Stimulated activated CD8-positive, alpha-beta memory T cell treated with anti-CD3 and anti-CD28 coated beads, Interleukin-7, amount 100 ng/mL, for 1 hour (primary cell): Measurements from ENCODE around the gene ANXA2R.
"Not testable (repeated sequence)": the region's sequence is repeated elsewhere in the genome, so short reads cannot be mapped to it uniquely, and the experiment has no call there.

ENCODE experiments used
- DNase-seq, 2 donors: peaks; one replicate each; pipeline ENCODE4 v3.0.0-alpha.2; 2020; ENCODE audit warnings: low read depth in 2 of 2

The ANXA2R gene

DNA sequence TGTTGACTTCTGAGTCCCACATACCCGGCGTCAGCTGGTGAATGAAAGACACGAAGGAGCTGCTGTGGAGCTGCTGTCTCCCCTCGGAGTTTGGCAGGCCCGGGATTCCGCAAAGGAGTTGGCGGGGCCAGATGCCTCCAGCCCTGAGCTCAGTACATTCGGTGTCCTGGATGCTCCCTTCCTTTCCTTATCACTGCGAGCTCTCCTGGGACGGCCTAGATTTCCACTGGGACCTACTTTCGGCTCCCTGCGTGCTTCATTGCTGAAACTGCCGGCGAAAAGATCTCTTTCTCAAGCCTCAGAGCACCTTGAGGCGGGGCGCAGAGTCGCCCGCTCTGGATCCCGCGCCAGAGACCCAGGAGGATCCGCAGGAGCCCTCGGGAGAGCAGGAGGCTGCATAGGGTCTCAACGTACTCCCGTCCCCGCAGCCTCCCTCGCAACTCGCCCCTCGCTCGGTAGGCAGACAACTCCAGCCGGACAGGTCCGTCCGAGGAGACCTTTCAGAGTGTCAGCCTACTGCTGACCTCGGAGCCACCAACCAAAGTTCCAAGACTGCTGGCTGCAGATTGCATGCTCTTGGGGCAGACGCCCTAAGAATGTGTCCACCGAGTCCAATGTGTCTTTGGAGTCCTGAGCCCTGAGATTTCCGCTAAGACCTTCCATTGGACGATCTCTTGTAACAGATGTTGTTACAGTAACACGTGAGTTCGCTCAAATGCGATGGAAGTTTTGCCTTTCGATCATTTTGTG is 6.1 kb downstream of the ANXA2R start:
- no peak for DNase-seq

DNA sequence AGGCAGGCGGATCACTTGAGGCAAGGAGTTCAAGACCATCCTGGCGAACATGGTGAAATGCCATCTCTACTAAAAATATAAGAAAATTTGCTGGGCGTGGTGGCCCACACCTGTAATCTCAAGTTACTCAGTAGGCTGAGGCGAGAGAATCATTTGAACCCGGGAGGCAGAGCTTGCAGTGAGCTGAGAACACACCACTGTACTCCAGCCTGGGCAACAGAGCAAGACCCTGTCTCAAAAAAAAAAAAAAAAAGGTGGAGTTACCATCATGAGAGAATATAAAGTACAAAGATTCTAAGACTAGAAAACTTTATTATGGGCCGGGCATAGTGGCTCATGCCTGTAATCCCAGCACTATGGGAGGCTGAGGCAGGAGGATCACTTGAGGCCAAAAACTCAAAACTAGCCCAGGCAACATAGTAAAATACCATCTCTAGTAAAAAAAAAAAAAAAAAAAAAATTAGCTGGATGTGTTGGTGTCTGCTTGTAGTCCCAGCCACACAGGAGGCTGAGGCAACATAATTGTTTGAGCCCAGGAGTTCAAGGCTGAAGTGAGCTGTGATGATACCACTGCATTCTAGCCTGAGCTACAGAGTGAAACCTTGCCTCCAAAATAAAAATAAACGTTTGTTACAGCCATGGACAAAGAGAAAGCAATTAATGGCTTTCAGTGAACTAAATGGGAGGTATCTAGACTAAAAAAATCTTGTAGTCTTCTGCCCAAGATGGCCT is 12.9 kb downstream of the ANXA2R start:
- DNase-seq: no peak

DNA sequence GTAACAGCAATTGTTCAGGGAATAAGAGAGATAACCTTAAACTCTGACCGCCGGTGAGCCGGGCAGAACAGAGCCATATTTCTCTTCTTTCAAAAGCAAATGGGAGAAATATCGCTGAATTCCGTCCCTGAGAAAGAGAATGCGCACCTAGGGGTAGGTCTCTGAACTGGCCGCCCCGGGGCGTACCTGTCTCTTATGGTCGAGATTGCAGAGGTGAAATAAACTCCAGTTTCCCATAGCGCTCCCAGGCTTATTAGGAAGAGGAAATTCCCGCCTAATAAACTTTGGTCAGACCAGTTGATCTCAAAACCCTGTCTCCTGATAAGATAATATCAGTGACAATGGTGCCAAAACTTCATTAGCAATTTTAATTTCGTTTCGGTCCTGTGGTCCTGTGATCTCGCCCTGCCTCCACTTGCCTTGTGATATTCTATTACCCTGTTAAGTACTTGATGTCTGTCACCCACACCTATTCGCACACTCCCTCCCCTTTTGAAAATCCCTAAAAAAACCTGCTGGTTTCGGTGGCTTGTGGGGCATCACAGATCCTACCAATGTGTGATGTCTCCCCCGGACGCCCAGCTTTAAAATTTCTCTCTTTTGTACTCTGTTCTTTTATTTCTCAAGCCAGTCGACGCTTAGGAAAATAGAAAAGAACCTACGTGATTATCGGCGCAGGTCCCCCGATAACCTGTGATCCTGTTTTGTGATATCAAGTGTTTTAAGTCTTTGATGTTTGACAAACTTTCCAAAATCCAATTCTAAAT is 14.8 kb downstream of the ANXA2R start:
- DNase-seq: not testable (repeated sequence)

DNA sequence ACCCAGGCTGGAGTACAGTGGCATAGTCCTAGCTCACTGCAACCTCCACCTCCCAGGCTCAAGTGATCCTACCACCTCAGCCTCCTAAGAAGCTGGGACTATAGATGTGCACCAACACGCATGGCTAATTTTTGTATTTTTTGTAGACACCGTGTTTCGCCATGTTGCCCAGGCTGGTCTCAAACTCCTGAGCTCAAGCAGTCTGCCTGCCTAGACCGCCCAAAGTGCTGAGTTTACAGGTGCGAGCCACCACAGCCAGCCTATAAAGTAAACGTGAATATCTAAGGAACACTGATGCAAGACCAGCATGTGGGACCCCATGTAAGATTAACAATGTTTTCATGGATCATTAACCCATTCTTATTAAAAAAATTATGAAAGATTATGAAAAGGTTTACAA is 15.9 kb downstream of the ANXA2R start:
- no peak for DNase-seq

DNA sequence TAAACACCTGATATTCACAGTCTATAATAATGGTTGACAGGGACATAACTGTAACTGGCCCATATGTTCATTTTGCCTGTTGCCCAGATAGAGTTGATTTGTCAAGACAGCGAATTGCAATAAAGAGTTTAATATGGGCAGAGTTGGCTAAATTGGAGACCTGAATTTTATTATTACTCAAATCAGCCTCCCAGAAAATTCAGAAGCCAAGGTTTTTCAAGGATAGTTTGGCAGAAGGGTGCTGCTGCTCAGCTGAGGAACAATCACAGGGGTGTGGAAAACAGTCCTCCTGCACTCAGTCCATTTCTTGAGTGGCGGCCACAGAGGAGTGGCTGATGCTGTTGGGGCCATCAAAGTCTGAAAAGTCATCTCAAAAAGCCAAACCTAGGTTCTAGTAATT is 19.0 kb downstream of the ANXA2R start:
- DNase-seq: no peak

DNA sequence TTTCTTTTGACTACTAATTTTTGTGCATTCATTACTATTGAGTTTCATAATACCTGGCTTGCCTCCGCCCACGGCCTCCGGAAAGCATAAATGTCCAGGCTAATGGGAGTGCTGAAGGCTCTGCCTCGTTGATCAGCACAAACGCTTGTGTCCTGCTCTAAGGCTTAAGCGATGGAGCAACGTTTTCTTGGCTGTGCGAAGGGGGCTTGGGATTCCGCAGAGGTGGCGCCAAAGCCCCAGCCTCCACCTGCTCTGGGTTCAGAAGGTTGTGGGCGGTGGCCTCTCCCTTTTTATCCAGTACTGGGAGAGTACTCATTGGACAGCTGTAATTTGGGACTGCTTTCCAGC is 19.7 kb downstream of the ANXA2R start:
- DNase-seq: no peak

DNA sequence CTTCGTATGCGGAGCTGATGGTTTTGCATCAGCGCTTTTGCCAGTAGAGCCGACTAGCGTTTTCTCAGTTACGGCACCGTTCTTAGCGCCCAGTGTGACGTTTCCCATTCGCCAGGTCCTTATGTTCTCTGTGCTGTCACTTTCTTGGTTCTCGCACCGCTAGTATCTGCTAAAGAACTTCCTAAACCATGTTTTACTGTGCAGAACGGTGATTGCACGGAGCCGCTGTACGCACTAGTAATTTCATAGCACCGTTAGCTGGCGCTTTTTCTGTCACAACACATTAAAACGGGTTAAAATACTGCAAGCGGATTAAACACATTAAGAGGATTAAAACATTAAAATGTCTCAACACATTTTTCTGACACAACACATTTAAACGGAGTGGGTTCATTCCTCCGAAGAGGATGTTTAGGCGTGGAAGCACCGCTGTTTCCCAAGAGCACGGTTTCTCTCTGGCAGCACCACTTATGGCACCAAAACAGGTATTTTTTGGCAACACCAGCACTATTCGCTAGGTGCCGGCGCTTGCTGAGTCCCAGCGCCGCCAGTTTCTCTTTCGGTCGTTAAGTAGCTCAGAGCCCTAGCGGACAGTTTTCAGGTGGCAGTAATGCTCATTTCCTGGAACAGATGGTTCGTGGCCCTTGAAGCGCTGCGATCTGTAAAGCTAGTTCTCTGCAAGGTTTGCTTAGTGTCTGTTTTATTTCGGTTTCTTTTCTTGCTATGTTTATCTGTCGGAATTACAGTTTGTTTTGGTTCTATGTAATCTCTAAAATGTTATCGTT is 20.3 kb downstream of the ANXA2R start:
- DNase-seq: peak; percentile 60 to 63

DNA sequence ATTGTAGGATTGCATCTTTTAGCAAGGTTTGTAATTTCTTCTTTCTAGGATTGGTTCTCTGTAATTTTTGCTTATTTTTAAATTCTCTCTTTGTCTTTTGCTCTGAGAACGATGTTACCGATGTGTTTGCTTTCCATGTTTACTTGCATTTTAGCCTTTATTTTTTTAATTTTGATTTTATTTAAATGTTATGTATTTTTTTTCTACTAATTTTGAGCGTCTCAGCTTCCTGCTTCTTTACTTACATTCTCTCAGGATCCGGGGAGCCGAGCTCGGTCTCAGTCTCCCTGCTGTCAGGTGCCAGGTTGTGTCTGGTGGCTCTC is 20.9 kb downstream of the ANXA2R start:
- no peak for DNase-seq

DNA sequence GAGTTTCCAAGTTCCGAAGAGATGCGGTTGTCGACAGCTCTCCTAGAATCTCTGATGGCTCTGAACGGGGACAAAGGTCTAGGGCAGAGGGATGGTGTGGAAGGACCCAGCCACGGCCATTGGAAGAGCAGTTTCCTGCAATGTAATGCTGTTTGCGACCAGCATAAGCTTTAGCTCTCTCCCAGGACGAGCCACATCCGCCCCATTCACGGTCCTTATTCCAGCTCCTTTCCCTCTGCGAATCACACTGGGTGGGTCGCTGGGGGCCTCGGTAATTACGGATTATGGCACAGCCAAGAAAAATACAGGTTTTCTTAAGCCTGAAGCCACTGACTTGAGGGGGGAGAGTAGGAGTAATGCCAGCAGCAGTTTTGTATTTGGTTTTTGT is 22.7 kb downstream of the ANXA2R start:
- DNase-seq: no peak

DNA sequence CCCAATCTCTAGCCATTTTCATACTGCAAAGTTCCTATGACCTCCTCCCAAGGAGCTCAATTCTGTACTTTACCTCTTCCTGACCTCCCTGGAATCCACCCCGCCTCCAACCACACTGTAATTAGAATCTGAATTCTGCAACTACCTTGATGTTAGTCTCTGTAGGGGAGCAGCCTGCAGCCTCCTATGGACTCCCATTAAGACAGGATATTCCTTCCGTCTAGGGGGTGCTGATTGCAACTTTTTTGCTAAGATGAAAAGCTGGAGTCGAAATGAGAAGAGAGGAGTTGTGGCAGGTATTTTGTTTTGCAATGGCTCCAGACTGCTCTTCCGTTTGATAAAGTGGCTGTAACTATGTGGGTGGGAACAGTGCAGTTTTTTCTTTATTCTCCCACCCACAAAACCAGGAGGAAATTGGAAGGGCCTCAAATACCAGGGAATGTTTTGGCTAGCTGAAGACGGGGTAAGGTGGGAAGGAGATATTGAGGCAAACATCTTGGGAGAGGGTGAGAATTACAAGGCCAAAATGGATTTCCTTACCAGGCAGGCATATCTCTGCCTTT is 23.8 kb downstream of the ANXA2R start:
- DNase-seq: no peak

DNA sequence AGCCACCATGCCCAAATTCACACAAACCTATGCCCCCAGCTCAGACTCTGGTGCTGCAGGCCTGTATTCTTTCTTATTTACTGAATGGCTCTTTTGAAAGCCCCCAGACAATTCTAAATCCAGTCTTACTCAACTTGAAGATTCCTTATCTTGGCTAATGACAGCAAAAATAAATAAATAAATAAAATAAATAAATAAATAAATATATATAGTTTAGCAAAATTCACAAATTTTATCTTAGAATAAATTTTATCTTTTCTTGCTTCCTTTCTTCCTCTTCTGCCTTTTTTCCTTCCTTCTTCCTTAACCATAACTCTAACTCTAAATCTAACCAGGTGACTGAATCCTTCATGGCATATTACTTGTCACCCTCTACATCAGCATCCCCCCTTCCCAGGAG is 25.6 kb downstream of the ANXA2R start:
- no peak for DNase-seq

DNA sequence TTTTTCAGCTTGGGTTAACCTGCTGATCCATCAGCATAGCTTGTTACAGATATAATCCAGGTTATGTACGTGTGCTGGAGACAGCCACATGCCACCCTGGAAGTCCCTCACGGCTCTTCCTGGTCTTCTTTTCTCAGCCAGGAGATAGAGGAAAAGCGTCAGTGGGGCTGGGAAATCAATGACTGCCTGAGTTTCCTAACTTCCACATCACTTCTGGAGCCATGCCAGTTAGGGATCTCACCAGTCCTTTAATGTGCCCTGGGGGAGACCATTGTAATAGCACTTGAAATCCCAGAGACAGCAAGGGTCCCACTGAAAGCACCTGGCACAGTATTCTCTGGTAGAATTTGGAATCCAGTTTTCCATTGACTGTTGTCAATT is 29.2 kb downstream of the ANXA2R start:
- no peak for DNase-seq

DNA sequence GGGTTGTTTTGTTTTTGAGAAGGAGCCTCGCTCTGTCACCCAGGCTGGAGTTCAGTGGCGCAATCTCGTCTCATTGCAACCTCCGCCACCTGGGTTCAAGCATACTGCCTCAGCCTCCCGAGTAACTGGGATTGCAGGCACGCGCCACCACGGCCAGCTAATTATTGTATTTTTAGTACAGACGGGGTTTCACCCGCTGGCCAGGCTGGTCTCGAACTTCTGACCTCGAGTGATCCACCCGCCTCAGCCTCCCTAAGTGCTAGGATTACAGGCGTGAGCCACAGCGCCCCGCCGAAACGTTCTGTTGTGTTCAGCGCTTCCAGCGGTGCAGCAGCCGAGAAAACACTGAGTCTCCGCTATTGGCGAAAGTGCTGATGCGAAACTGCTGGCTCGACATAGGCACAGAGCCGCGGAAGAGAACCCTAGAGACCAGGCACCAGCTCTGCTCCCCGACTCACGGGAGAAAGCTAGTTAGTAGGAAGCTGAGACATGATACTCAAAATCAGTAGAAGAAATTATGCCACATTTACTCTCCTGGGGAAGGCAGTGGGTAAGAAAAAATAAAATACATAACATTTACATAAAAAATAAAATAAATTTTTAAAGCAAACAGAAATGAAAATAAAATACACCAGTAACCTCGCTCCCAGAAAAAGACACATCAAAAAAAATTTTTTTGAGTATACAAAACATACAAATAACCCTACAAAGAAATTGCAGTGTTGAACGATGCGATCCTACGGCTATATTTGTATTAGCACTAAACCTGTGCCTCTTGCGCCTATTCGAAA is 31.6 kb downstream of the ANXA2R start:
- DNase-seq: peak; percentile 78 to 90

DNA sequence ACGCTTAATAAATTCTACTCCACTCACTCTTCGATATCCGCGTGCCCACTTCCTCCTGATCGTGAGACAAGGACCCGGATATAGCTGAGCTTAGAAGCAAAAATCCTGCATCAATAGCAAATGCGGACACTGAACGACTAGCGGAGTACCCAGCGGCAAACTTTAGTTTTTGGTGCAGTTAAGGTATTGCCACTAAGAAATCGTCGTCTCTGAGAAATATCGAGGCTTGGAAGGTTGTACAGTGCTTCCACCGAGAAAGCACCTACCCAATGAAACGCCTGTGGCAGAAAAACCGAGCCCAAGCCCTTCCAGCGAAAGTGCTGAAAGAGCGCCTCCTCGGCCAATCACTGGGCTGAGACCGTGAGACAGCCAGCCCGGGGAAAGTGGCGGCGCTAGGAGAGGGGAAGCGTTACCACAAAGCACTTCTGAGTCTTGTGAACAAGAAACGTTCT is 32.2 kb downstream of the ANXA2R start:
- DNase-seq: peak; percentile 62 to 63

DNA sequence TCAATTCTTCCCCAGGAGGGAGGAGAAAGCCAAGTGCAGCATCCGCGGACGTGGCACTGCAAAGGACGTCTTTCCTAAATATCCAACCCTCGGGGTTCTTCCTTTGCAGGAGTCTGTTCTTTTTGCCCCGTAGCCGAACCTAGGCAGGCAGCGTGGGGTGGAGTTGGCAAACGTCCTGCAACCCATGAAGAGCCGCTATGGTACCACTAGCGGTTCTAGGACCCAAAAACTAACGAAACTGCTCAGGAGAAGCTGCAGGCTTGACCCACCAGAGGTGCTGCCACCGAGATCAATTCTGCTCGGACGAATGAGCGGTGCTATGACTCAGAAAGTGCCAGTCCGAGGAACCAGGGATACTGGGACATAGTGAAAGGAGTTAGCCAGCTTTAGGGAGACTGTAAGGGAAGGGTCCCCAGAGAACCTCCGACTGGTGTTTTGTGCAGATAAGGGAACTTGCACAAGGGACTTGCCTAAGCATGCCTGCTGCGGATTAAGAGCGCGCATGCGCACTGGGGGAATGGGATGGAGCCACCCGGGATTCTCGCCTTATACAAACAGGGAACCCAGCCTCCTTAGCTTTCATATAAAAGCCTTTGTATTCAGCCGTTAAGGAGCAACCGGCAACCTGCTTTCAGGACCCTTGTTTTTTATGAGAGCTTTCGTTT is 32.7 kb downstream of the ANXA2R start:
- DNase-seq: peak; percentile 57

DNA sequence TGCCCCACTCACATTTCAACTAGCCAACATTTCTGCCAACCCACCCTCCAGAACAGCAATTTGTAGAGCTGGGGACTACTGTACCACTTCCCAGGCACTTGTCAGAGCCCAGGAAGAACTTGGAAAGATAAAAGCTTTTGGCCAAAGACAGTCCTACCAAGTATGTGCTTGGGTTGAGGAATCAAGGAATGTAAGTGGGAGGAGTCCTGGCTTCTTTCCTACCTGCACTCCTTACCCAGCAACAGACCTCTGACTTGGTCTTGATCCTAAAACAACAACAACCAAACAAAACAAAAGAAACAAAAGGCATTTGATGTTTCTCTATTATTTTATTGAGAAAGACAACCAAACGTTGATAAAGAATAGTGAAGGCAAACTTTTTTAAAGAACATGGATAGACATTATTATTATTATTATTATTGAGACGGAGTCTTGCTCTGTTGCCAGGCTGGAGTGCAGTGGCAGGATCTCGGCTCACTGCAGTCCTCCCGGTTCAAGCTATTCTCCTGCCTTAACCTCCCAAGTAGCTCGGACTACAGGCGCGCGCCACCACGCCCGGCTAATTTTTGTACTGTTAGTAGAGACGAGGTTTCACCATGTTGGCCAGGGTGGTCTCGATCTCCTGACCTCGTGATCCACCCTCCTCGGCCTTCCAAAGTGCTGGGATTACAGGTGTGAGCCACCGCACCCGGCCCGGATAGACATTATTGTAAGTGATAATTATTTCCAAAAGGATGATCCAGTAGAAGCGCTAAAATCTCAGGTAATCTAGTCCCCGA is 33.5 kb downstream of the ANXA2R start:
- DNase-seq: no peak

DNA sequence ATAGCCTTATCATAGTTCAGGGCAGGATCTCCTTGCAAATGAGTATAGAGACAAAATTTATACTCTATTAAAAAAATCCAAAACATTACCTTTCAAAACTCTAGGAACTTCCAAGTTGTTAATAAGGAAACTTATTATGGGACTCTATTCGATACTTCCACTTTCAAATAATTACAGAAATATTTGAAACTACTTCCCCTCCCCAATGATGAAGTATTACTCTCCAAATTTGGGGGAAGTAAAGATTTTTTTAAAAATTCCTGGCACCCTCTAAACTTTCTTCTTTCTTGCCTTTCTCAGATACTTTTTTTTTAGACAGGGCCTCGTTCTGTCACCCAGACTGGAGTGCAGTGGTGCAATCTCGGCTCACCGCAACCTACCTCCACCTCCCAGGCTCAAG is 35.1 kb downstream of the ANXA2R start:
- DNase-seq: no peak

DNA sequence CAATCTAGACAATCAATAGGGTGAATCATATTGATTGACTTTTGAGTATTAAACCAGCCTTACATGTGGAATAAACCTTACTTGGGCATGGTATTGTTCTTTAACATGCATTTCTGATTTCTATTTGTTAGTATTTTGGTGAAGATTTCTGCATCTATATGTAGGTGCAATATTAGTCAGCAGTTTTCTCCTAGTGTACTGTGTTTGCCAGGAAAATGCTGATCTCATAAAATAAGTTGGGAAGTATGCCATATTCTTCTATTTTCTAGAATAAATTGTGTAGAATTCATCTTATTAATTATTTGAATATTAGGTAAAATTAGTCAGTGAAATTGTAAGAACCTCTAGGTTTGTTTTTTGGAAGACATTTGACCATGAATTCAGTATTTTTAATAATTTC is 38.4 kb downstream of the ANXA2R start:
- no peak for DNase-seq

DNA sequence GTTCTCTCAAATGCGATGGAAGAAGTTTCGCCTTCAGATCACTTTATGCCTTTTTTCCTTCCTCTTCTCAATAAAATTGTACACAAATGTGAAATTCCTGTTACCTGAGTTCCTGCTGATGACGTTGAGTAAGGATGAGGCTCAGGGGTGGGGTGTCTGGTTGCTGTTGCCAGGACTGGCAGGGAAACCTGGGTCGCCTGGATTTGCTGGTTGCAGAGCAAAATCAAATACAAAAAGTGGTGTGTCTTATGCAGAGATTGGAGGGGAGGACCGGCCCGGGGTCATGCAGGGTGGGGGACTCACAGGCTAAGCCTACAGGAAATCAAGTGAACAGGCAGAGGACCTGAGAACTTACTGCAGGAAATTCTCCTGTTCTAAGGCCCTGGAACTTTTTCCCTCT is 39.2 kb downstream of the ANXA2R start:
- DNase-seq: no peak
